ENCODE measurements around the gene DNMT3B.

DNA sequence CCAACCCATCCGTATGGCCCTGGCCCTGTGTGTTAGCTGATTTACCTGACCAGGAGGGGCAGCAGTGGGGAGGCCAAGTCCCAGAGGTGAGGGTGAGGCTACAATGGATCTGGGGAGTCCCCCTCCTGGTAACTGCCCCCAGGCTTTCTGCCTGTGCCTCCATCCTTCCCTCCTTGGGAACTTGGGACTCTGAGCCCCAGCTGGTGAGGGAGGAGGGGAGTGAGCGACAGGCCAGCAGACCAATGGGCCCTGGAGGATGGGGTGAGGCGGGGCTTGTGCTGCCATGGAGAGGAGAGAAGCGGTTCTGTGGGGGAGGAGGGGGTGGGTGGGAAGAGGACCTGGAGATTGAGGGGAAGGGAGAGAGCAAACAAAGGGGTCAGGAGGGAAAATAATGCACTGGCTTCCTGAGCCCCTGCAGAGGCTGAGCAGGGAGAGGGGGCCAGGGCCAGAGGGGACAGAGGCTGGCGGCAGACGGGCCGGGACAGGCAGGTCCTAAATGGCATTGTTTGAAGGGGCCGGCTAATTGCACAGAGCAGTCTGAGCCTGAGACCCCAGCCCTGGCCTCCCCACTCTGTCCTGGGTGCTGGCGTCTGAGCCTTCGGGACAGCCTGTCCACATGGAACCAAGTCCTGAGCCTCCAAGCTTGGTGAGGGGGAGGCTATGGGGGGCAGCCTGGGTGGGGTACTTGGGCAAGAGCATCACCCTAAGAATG, 17.5 kb downstream of the DNMT3B start:
- TF ChIP-seq, protein P1, sequence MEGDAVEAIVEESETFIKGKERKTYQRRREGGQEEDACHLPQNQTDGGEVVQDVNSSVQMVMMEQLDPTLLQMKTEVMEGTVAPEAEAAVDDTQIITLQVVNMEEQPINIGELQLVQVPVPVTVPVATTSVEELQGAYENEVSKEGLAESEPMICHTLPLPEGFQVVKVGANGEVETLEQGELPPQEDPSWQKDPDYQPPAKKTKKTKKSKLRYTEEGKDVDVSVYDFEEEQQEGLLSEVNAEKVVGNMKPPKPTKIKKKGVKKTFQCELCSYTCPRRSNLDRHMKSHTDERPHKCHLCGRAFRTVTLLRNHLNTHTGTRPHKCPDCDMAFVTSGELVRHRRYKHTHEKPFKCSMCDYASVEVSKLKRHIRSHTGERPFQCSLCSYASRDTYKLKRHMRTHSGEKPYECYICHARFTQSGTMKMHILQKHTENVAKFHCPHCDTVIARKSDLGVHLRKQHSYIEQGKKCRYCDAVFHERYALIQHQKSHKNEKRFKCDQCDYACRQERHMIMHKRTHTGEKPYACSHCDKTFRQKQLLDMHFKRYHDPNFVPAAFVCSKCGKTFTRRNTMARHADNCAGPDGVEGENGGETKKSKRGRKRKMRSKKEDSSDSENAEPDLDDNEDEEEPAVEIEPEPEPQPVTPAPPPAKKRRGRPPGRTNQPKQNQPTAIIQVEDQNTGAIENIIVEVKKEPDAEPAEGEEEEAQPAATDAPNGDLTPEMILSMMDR (IDR thresholded peaks at IDR 0.05; ENCODE audit: borderline replicate concordance, extremely low read depth, low read length, poor library complexity, severe bottlenecking) = no peak
- TF ChIP-seq EZH2 (IDR thresholded peaks at IDR 0.05; ENCODE audit: borderline replicate concordance, low read depth, low read length, severe bottlenecking) = no peak

Measured in DND-41 (cell line).